Measurements from ENCODE around the gene IGSF23. TPM values are rescaled to one million over a fixed set of nuclear protein-coding genes. Genes with fewer than 3 reads are reported as not detected.
A peak's percentile ranks its signal among the peaks of the same experiment; 100 is the strongest.

The IGSF23 gene
- total RNA-seq, 1 donor from 2014 or later: not detected

DNA sequence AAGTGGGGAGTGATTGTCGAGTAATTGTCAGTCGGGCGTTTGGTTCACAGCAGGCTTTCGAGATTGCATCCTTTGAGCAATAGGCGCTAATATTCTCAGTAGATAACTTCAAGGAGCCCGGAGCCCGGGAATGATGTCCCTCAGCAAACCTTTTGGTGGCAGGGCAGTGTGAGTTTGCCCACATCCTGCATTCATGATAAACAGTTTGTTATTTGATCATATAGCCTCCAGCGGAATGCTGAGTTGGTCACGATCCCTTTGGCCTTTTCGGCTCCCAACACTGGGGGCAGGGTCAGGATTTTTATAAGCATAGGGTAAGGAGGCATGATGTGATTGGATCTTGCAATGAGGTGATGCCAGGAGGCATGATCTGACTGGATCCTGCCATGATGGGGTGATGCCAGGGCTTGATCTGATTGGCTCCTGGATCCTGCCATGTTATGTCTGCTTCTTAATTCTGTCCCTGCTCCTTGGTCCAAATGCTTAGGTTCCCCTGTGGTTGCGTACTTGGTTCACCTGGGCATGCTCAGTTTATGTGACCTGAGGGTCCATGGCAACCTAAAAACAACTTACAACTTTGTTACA, 38.2 kb upstream of the IGSF23 start:
- Mint-ChIP-seq H3K27ac (no peak overlapping the region), H3K4me3 (no peak overlapping the region), H3K4me1 (ENCODE audit: unreplicated experiment) (peaks cover 10% of the 10 kb centered on the region), H3K9me3 (no peaks in the 10 kb centered on the region), H3K27me3 (no peaks in the 10 kb centered on the region), H3K36me3 (no peaks in the 10 kb centered on the region)
- DNase-seq (ENCODE audit: extremely low spot score, unreplicated experiment): no peak
- TF ChIP-seq, protein P1, sequence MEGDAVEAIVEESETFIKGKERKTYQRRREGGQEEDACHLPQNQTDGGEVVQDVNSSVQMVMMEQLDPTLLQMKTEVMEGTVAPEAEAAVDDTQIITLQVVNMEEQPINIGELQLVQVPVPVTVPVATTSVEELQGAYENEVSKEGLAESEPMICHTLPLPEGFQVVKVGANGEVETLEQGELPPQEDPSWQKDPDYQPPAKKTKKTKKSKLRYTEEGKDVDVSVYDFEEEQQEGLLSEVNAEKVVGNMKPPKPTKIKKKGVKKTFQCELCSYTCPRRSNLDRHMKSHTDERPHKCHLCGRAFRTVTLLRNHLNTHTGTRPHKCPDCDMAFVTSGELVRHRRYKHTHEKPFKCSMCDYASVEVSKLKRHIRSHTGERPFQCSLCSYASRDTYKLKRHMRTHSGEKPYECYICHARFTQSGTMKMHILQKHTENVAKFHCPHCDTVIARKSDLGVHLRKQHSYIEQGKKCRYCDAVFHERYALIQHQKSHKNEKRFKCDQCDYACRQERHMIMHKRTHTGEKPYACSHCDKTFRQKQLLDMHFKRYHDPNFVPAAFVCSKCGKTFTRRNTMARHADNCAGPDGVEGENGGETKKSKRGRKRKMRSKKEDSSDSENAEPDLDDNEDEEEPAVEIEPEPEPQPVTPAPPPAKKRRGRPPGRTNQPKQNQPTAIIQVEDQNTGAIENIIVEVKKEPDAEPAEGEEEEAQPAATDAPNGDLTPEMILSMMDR (conservative IDR thresholded peaks at IDR 0.05): no peak

DNA sequence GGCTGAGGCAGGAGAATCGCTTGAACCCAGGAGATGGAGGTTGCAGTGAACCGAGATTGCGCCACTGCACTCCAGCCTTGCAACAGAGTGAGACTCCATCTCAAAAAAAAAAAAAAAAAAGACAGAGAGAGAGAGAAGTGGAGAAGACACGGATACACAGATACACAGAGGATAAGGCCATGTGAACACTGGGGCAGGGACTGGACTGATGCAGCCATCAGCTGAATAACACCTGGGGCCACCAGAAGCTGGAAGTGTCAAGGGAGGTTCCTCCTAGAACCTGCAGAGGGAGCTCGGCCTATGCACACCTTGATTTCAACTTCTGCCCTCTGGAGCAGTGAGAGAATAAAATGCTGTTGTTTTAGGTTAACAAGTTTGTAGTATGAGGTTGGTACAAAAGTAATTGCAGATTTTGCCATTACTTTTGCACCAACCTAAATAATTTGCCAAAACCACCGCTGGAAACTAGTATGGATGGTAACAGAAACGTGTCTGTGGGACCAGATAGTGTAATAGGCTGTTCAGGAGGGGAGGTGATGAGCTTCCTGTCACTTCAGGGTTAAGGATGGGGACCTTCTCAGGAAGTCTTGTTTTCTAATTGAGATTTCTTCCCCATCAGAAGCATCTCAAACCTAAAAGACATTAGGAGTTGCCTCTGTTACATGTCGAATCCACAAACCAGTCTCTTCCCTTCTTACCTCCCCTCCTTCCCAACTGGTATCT, 36.4 kb upstream of the IGSF23 start:
- DNase-seq (ENCODE audit: extremely low spot score, unreplicated experiment): no peak
- Mint-ChIP-seq H3K9me3 (no peaks in the 10 kb centered on the region), H3K4me3 (no peak overlapping the region), H3K4me1 (ENCODE audit: unreplicated experiment) (peaks cover 5% of the 10 kb centered on the region), H3K36me3 (no peaks in the 10 kb centered on the region), H3K27ac (no peak overlapping the region), H3K27me3 (peaks cover 4% of the 10 kb centered on the region)
- TF ChIP-seq, protein P1 (conservative IDR thresholded peaks at IDR 0.05): peak; percentile 61

DNA sequence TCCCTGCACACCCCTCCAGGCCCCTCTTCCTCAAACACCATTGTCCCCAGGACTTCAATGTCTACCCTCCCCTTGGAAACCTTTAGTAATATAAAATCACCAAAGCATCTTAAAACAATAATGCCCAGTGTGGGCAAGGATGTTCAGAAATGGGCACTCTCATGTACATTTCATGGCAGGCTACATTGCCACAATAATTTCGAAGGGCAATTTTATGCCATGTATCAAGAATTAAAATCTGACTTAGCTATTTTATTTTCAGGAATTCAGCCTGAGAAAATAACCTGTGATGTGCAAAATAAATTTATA, 35.8 kb upstream of the IGSF23 start:
- Mint-ChIP-seq H3K4me3 (no peak overlapping the region), H3K4me1 (ENCODE audit: unreplicated experiment) (peaks cover 5% of the 10 kb centered on the region), H3K27me3 (peaks cover 4% of the 10 kb centered on the region), H3K9me3 (no peaks in the 10 kb centered on the region), H3K36me3 (no peaks in the 10 kb centered on the region), H3K27ac (no peak overlapping the region)
- DNase-seq (ENCODE audit: extremely low spot score, unreplicated experiment): no peak
- TF ChIP-seq, protein P1 (conservative IDR thresholded peaks at IDR 0.05): no peak

DNA sequence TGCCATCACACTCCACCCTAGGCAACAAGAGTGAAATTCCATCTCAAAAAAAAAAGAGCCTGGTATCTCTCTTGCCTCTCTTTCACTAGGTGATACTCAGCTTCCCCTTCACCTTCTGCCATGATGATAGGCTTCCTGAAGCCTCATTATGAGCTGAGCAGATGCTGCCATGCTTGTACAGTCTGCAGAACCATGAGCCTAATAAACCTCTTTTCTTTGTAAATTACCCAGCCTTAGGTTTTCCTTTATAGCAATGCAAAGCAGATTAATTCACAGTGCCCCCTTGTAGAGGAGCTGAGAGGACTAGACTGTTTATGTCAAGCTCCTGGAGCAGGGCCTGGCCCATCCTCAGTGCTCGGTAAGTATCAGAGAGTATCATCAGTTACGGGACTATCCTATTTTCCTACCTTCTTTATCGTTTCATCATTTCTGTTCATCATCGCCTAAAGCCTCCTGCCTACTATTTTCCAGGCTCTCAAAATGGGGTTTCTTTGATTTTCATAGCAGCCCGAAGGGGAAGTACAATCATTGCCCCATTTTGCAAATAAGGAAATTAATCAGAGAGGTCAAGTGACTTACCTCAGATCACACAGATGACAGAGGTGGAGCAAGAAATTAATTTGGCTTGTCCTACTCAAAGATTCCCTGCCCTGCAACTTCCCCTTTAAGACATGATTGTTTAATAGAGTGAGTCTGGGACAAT, 33.5 kb upstream of the IGSF23 start:
- no peaks in the 10 kb centered on the region for H3K4me1 Mint-ChIP-seq (ENCODE audit: unreplicated experiment)
- no peaks in the 10 kb centered on the region for H3K36me3 Mint-ChIP-seq
- peaks cover 4% of the 10 kb centered on the region for H3K27me3 Mint-ChIP-seq
- no peaks in the 10 kb centered on the region for H3K9me3 Mint-ChIP-seq
- H3K27ac Mint-ChIP-seq: no peak overlapping the region
- DNase-seq (ENCODE audit: extremely low spot score, unreplicated experiment): no peak
- TF ChIP-seq, protein P1 (conservative IDR thresholded peaks at IDR 0.05): no peak
- H3K4me3 Mint-ChIP-seq: no peak overlapping the region

DNA sequence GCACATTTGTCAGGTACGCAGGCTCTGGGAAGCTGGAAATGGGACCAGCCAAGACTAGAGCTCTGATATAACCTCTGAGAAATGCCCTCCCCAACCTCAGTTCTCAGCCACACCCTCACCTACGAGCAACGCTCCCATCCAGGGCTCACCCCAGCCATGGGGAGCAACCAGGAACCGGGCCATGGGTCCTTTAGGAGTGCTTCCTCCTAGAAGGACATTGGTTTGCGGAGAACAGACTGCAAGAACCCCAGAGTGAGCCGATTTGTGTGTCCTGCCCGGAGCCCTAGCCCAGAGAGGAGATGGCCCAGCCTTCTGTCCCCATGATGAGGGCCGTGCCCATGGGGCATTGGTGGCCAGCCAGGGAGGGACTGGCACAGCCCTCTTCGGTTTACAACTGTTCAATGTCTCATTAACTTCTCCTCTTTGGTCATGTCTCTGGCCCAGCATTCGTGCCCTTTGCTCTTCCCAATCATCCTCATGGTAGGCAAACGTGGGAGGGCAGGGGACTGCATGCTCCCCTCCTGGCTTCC, 32.9 kb upstream of the IGSF23 start:
- H3K27me3 Mint-ChIP-seq: peaks cover 4% of the 10 kb centered on the region
- no peaks in the 10 kb centered on the region for H3K9me3 Mint-ChIP-seq
- TF ChIP-seq, protein P1 (conservative IDR thresholded peaks at IDR 0.05): no peak
- DNase-seq (ENCODE audit: extremely low spot score, unreplicated experiment): no peak
- H3K36me3 Mint-ChIP-seq: no peaks in the 10 kb centered on the region
- H3K27ac Mint-ChIP-seq: no peak overlapping the region
- no peak overlapping the region for H3K4me3 Mint-ChIP-seq
- no peaks in the 10 kb centered on the region for H3K4me1 Mint-ChIP-seq (ENCODE audit: unreplicated experiment)

All from type B pancreatic cell (in vitro differentiated cells).